ENCODE measurements around the gene OSMR. TPM values are rescaled to one million over a fixed set of nuclear protein-coding genes. Genes with fewer than 3 reads are reported as not detected.

OSMR gene
- total RNA-seq, 2 donors from 2014 or later, result 1.3 to 4.4 TPM

DNA sequence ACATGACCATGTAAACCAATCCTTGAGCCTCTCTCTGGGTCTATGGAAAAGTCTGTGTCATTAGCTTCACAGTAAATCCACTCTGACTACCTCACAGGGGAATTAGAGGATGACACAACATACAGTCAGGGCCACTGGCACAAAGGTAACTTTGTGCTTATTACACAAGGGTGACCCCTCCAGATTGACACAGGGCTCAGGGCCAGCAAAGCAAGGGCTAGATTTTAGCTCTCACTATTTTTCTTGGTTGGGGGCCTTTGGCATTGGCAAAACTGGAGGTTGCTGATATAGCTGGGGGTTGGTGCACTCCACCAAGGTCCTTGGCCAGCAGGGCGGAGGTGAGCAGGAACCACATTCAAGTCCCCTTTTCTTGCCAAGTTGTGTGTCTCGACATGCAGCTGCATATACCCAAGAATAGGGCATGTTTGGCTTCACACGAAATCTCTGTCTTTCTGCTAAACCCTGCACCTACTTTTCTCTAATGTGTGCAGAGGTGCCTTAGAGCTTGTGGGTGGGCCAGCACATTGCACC lies 15.2 kb upstream of the OSMR start:
- no peak for DNase-seq
- 93 to 96% methylated on average over 2 to 3 of the region's 3 CpGs for WGBS, 2 experiments (ENCODE audit: insufficient coverage in 1 of 2, insufficient read length in 1 of 2)
- TF ChIP-seq, protein P1, sequence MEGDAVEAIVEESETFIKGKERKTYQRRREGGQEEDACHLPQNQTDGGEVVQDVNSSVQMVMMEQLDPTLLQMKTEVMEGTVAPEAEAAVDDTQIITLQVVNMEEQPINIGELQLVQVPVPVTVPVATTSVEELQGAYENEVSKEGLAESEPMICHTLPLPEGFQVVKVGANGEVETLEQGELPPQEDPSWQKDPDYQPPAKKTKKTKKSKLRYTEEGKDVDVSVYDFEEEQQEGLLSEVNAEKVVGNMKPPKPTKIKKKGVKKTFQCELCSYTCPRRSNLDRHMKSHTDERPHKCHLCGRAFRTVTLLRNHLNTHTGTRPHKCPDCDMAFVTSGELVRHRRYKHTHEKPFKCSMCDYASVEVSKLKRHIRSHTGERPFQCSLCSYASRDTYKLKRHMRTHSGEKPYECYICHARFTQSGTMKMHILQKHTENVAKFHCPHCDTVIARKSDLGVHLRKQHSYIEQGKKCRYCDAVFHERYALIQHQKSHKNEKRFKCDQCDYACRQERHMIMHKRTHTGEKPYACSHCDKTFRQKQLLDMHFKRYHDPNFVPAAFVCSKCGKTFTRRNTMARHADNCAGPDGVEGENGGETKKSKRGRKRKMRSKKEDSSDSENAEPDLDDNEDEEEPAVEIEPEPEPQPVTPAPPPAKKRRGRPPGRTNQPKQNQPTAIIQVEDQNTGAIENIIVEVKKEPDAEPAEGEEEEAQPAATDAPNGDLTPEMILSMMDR (conservative IDR thresholded peaks at IDR 0.05), result no peak
- Mint-ChIP-seq H3K27me3 (ENCODE audit: insufficient read depth) (peaks cover 38% of the 10 kb centered on the region), H3K4me3 (no peak overlapping the region), H3K9me3 (no peaks in the 10 kb centered on the region), H3K27ac (no peak overlapping the region), H3K36me3 (ENCODE audit: low read depth) (no peaks in the 10 kb centered on the region), H3K4me1 (no peaks in the 10 kb centered on the region)
- Histone ChIP-seq H3K27ac (ENCODE audit: low read depth, low read length) (no peak overlapping the region), H3K9ac (ENCODE audit: extremely low read depth, low read length, poor library complexity, severe bottlenecking) (no peak overlapping the region), H3K27me3 (ENCODE audit: control insufficient read depth, insufficient read depth, low read length, poor library complexity, severe bottlenecking) (peaks cover 56% of the 10 kb centered on the region), H3K4me1 (ENCODE audit: control insufficient read depth, insufficient read depth, low read length) (no peaks in the 10 kb centered on the region), H3K4me3 (ENCODE audit: low read length) (no peak overlapping the region), H3K36me3 (ENCODE audit: control insufficient read depth, insufficient read depth, low read length) (no peaks in the 10 kb centered on the region), H3K9me3 (ENCODE audit: control insufficient read depth, low read length) (no peaks in the 10 kb centered on the region)

DNA sequence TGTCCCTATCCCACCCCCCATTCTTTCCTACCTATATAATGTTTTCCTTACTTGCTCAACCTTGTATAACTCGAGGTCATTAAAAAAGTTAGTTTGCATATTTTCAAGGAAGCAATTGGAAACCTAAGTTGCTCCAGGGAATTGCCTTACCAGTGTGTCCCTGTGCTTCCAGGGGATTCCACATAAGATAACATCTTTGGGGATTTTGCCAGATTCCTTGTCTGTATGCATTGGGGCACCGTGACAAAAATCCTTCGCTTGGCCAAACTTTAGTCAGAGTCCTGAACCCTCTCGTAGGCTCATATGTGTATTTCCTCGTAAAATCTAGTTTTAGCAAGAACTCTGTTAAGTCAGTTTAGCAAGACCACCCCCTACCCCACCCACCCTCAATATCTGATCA lies 14.7 kb upstream of the OSMR start:
- H3K9me3 Mint-ChIP-seq, result no peaks in the 10 kb centered on the region
- H3K36me3 Mint-ChIP-seq (ENCODE audit: low read depth), result no peaks in the 10 kb centered on the region
- Histone ChIP-seq H3K27me3 (ENCODE audit: control insufficient read depth, insufficient read depth, low read length, poor library complexity, severe bottlenecking) (peaks cover 51% of the 10 kb centered on the region), H3K27ac (ENCODE audit: low read depth, low read length) (no peak overlapping the region), H3K4me3 (ENCODE audit: low read length) (no peak overlapping the region), H3K36me3 (ENCODE audit: control insufficient read depth, insufficient read depth, low read length) (no peaks in the 10 kb centered on the region), H3K9me3 (ENCODE audit: control insufficient read depth, low read length) (no peaks in the 10 kb centered on the region), H3K4me1 (ENCODE audit: control insufficient read depth, insufficient read depth, low read length) (no peaks in the 10 kb centered on the region), H3K9ac (ENCODE audit: extremely low read depth, low read length, poor library complexity, severe bottlenecking) (no peak overlapping the region)
- no peak overlapping the region for H3K27ac Mint-ChIP-seq
- H3K4me1 Mint-ChIP-seq, result no peaks in the 10 kb centered on the region
- no peak overlapping the region for H3K4me3 Mint-ChIP-seq
- DNase-seq, result no peak
- TF ChIP-seq, protein P1 (conservative IDR thresholded peaks at IDR 0.05), result no peak
- 89 to 94% methylated on average over 5 of the region's 5 CpGs for WGBS, 2 experiments (ENCODE audit: insufficient coverage in 1 of 2, insufficient read length in 1 of 2)
- H3K27me3 Mint-ChIP-seq (ENCODE audit: insufficient read depth), result peaks cover 35% of the 10 kb centered on the region

DNA sequence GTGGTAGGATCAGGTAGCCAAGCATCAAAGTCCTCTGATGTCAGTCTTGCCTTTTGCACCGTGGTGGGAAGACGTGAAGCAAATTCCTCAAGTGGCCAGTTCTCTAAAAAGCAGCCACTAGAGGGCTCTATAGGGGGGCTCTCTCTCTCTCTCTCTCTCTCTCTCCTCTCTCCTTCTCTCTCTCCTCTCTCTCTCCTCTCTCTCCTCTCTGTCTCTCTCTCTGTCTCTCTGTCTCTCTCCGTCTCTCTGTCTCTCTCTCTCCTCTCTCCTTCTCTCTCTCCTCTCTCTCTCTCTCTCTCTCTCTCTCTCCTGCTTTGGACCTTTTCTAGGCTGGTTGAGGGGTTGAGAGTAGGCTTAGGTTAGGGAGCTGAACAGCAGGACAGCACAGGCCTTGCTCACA lies 13.9 kb upstream of the OSMR start:
- Histone ChIP-seq H3K4me3 (ENCODE audit: low read length) (no peak overlapping the region), H3K27ac (ENCODE audit: low read depth, low read length) (no peak overlapping the region), H3K27me3 (ENCODE audit: control insufficient read depth, insufficient read depth, low read length, poor library complexity, severe bottlenecking) (peaks cover 43% of the 10 kb centered on the region), H3K9ac (ENCODE audit: extremely low read depth, low read length, poor library complexity, severe bottlenecking) (no peak overlapping the region), H3K9me3 (ENCODE audit: control insufficient read depth, low read length) (no peaks in the 10 kb centered on the region), H3K36me3 (ENCODE audit: control insufficient read depth, insufficient read depth, low read length) (no peaks in the 10 kb centered on the region), H3K4me1 (ENCODE audit: control insufficient read depth, insufficient read depth, low read length) (no peaks in the 10 kb centered on the region)
- Mint-ChIP-seq H3K4me3 (no peak overlapping the region), H3K9me3 (no peaks in the 10 kb centered on the region), H3K27ac (no peak overlapping the region), H3K4me1 (no peaks in the 10 kb centered on the region), H3K27me3 (ENCODE audit: insufficient read depth) (peaks cover 27% of the 10 kb centered on the region), H3K36me3 (ENCODE audit: low read depth) (no peaks in the 10 kb centered on the region)
- WGBS, 2 experiments (ENCODE audit: insufficient coverage in 1 of 2, insufficient read length in 1 of 2), result 47 to 64% methylated on average over 2 to 3 of the region's 3 CpGs
- TF ChIP-seq, protein P1 (conservative IDR thresholded peaks at IDR 0.05), result peak; percentile 72
- DNase-seq, result peak; percentile 71
